ENCODE measurements around the gene THADA.
A peak's percentile ranks its signal among the peaks of the same experiment; 100 is the strongest.
"Not testable (repeated sequence)": the region's sequence is repeated elsewhere in the genome, so short reads cannot be mapped to it uniquely, and the experiment has no call there.

The THADA gene

GRCh38 chr2:43407935-43408334 is 187.9 kb downstream of the THADA start:
- peak; percentile 48 to 57 for DNase-seq

- DNase-seq: no peak
Observed at GRCh38 chr2:43406651-43407279, 189.1 kb downstream of the THADA start.

- DNase-seq: no peak
Observed at GRCh38 chr2:43405829-43406228, 190.0 kb downstream of the THADA start.

- DNase-seq: no peak
Observed at GRCh38 chr2:43402452-43402937, 193.3 kb downstream of the THADA start.

GRCh38 chr2:43402002-43402401 is 193.8 kb downstream of the THADA start:
- DNase-seq: no peak

- no peak for DNase-seq
Observed at GRCh38 chr2:43400508-43400907, 195.3 kb downstream of the THADA start.

GRCh38 chr2:43399515-43400264 is 196.1 kb downstream of the THADA start:
- peak in 1 of 2 donors; percentile 18 for DNase-seq

GRCh38 chr2:43399098-43399497 is 196.7 kb downstream of the THADA start:
- no peak for DNase-seq

GRCh38 chr2:43397821-43398220 is 198.0 kb downstream of the THADA start:
- no peak for DNase-seq

- DNase-seq: no peak
Observed at GRCh38 chr2:43397411-43397810, 198.4 kb downstream of the THADA start.

GRCh38 chr2:43396344-43396743 is 199.5 kb downstream of the THADA start:
- not testable (repeated sequence) for DNase-seq

GRCh38 chr2:43393918-43394317 is 201.9 kb downstream of the THADA start:
- DNase-seq: no peak

- no peak for DNase-seq
Observed at GRCh38 chr2:43391878-43392215, 204.0 kb downstream of the THADA start.

- no peak for DNase-seq
Observed at GRCh38 chr2:43391201-43391877, 204.5 kb downstream of the THADA start.

- no peak for DNase-seq
Observed at GRCh38 chr2:43389581-43390466, 206.0 kb downstream of the THADA start.

GRCh38 chr2:43388371-43388770 is 207.5 kb downstream of the THADA start:
- DNase-seq: no peak

- DNase-seq: no peak
Observed at GRCh38 chr2:43387092-43388062, 208.5 kb downstream of the THADA start.

GRCh38 chr2:43386679-43387078 is 209.2 kb downstream of the THADA start:
- not testable (repeated sequence) for DNase-seq

GRCh38 chr2:43384143-43384542 is 211.7 kb downstream of the THADA start:
- no peak for DNase-seq

- DNase-seq: no peak
Observed at GRCh38 chr2:43383533-43383932, 212.3 kb downstream of the THADA start.

- no peak for DNase-seq
Observed at GRCh38 chr2:43379494-43379893, 216.3 kb downstream of the THADA start.

Data from inflammatory macrophage (primary cell).